ENCODE data around the gene POU2F1. TPM values are rescaled to one million over a fixed set of nuclear protein-coding genes. Genes with fewer than 3 reads are reported as not detected.

Gene POU2F1
- total RNA-seq, 2 experiments from 2014 or later = 18.7 to 52.3 TPM

DNA sequence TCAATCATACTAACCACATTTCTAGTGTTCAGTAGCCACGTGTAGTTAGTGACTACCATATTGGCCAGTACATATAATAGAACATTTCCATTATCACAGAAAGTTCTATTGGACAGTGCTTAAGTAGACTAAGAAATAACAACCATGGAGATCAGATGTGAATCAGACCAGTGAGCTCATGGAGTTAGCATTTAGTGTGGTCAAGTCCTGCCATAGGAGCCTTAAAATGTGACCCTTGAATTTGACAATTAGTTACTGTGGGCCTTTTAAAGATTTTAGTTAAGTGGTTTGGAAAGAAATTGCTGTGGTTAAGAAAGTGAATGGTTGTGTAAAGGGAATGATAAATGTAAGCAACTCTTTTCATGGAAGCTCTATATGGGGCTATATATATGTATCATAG lies 123.4 kb downstream of the POU2F1 start:
- H4K20me1 ChIP-seq (ENCODE audit: insufficient read depth, low read length) = 0 out of 2 replicates have a peak, but pooled peaks cover 5% of the 10 kb centered on the region
- BruUV-seq (replicated peaks) = no TSS peak
- H3K4me1 ChIP-seq (ENCODE audit: insufficient read depth, low read length, poor library complexity, severe bottlenecking) = peaks cover 22% of the 10 kb centered on the region
- CTCF ChIA-PET (ENCODE audit: unreplicated experiment) = no interaction called here
- no peak for DNase-seq (ENCODE audit: low spot score)
- no peak overlapping the region for H3K27ac ChIP-seq (ENCODE audit: low read depth, low read length, poor library complexity, severe bottlenecking)
- POLR2A ChIA-PET = interaction anchor here (0.9 to 2.4 kb wide), 5 partner anchors 9 to 22 kb away, joined by 4 to 14 read pairs (median 7); no protein-coding TSS in a partner anchor
- no peaks in the 10 kb centered on the region for H3K9me2 ChIP-seq (ENCODE audit: insufficient read depth, low read length)
- intact Hi-C loops (cut with micrococcal nuclease; ENCODE audit: unreplicated experiment) = no loop called here
- H3K9me3 ChIP-seq (ENCODE audit: low read length) = peaks cover 15% of the 10 kb centered on the region; the same call in 1 of the 2 replicates
- TF ChIP-seq EZH2phosphoT487 (IDR thresholded peaks at IDR 0.05; ENCODE audit: borderline replicate concordance, low read depth, low read length) = no peak
- TF ChIP-seq CTCF (conservative IDR thresholded peaks at IDR 0.05; ENCODE audit: low read length) = no peak
- H3K79me2 ChIP-seq (ENCODE audit: insufficient read depth, low read depth, low read length) = peaks cover 85% of the 10 kb centered on the region; the same call in 1 of the 2 replicates
- peaks cover 75% of the 10 kb centered on the region for H3K36me3 ChIP-seq (ENCODE audit: insufficient read depth, low read length)
- H3K4me2 ChIP-seq (ENCODE audit: low read length) = no peak overlapping the region
- H3K4me3 ChIP-seq (ENCODE audit: low read depth, low read length, poor library complexity, severe bottlenecking) = no peak overlapping the region
- H2AFZ ChIP-seq (ENCODE audit: low read length) = no peak overlapping the region

GRCh38 chr1:167344615-167345385 lies 124.1 kb downstream of the POU2F1 start:
- no peaks in the 10 kb centered on the region for H3K9me2 ChIP-seq (ENCODE audit: insufficient read depth, low read length)
- peaks cover 89% of the 10 kb centered on the region; the same call in 1 of the 2 replicates for H3K79me2 ChIP-seq (ENCODE audit: insufficient read depth, low read depth, low read length)
- POLR2A ChIA-PET = interaction anchor here (0.9 to 2.4 kb wide), 3 partner anchors 8 to 12 kb away, joined by 4 to 14 read pairs (median 7); no protein-coding TSS in a partner anchor
- CTCF ChIA-PET (ENCODE audit: unreplicated experiment) = no interaction called here
- DNase-seq (ENCODE audit: low spot score) = no peak
- H3K4me2 ChIP-seq (ENCODE audit: low read length) = no peak overlapping the region
- no peak overlapping the region for H3K27ac ChIP-seq (ENCODE audit: low read depth, low read length, poor library complexity, severe bottlenecking)
- H3K9me3 ChIP-seq (ENCODE audit: low read length) = peaks cover 13% of the 10 kb centered on the region; the same call in 1 of the 2 replicates
- intact Hi-C loops (cut with micrococcal nuclease; ENCODE audit: unreplicated experiment) = no loop called here
- peaks cover 22% of the 10 kb centered on the region for H3K4me1 ChIP-seq (ENCODE audit: insufficient read depth, low read length, poor library complexity, severe bottlenecking)
- H3K4me3 ChIP-seq (ENCODE audit: low read depth, low read length, poor library complexity, severe bottlenecking) = no peak overlapping the region
- no peak for TF ChIP-seq EZH2phosphoT487 (IDR thresholded peaks at IDR 0.05; ENCODE audit: borderline replicate concordance, low read depth, low read length)
- no peak for TF ChIP-seq CTCF (conservative IDR thresholded peaks at IDR 0.05; ENCODE audit: low read length)
- H2AFZ ChIP-seq (ENCODE audit: low read length) = no peak overlapping the region
- no TSS peak for BruUV-seq (replicated peaks)
- 0 out of 2 replicates have a peak, but pooled peaks cover 5% of the 10 kb centered on the region for H4K20me1 ChIP-seq (ENCODE audit: insufficient read depth, low read length)
- H3K36me3 ChIP-seq (ENCODE audit: insufficient read depth, low read length) = peaks cover 70% of the 10 kb centered on the region

GRCh38 chr1:167345386-167345733 lies 124.7 kb downstream of the POU2F1 start:
- intact Hi-C loops (cut with micrococcal nuclease; ENCODE audit: unreplicated experiment) = no loop called here
- DNase-seq (ENCODE audit: low spot score) = no peak
- H3K4me2 ChIP-seq (ENCODE audit: low read length) = no peak overlapping the region
- H3K79me2 ChIP-seq (ENCODE audit: insufficient read depth, low read depth, low read length) = peaks cover 92% of the 10 kb centered on the region; the same call in 1 of the 2 replicates
- no peak for TF ChIP-seq CTCF (conservative IDR thresholded peaks at IDR 0.05; ENCODE audit: low read length)
- TF ChIP-seq EZH2phosphoT487 (IDR thresholded peaks at IDR 0.05; ENCODE audit: borderline replicate concordance, low read depth, low read length) = no peak
- peaks cover 13% of the 10 kb centered on the region; the same call in 1 of the 2 replicates for H3K9me3 ChIP-seq (ENCODE audit: low read length)
- POLR2A ChIA-PET = interaction anchor here (0.7 kb wide), 1 partner anchor 13 kb away, joined by 5 read pairs; no protein-coding TSS in a partner anchor
- CTCF ChIA-PET (ENCODE audit: unreplicated experiment) = no interaction called here
- peaks cover 67% of the 10 kb centered on the region for H3K36me3 ChIP-seq (ENCODE audit: insufficient read depth, low read length)
- no peaks in the 10 kb centered on the region for H3K9me2 ChIP-seq (ENCODE audit: insufficient read depth, low read length)
- H3K27ac ChIP-seq (ENCODE audit: low read depth, low read length, poor library complexity, severe bottlenecking) = no peak overlapping the region
- no TSS peak for BruUV-seq (replicated peaks)
- H3K4me3 ChIP-seq (ENCODE audit: low read depth, low read length, poor library complexity, severe bottlenecking) = no peak overlapping the region
- H2AFZ ChIP-seq (ENCODE audit: low read length) = no peak overlapping the region
- peaks cover 22% of the 10 kb centered on the region for H3K4me1 ChIP-seq (ENCODE audit: insufficient read depth, low read length, poor library complexity, severe bottlenecking)
- H4K20me1 ChIP-seq (ENCODE audit: insufficient read depth, low read length) = 0 out of 2 replicates have a peak, but pooled peaks cover 5% of the 10 kb centered on the region
